CD14-positive monocyte (primary cell): Measurements from ENCODE around the gene MT1B. TPM values are rescaled to one million over a fixed set of nuclear protein-coding genes. Genes with fewer than 3 reads are reported as not detected.

ENCODE experiments used
- DNase-seq, 3 donors: peaks; one replicate each; pipeline ENCODE4 v3.0.0-alpha.2; 2011 to 2022
- H2AFZ ChIP-seq: 2 replicates; pipeline ENCODE4 v1.6.0; 2012; ENCODE audit warnings: mild to moderate bottlenecking, low read depth, low read length, inconsistent platforms; ENCODE audit not compliant: insufficient read depth, poor library complexity, severe bottlenecking
- H3K27ac ChIP-seq, 2 donors: 1 replicate in 1 of 2; 2 replicates in 1 of 2; pipeline ENCODE4 v1.5.1; 2012 to 2013; ENCODE audit warnings: low read length in 2 of 2, control low read depth in 1 of 2, inconsistent platforms in 1 of 2, low read depth in 1 of 2, mild to moderate bottlenecking in 1 of 2
- H3K27me3 ChIP-seq, 2 donors: one replicate each; pipeline versions ENCODE4 v1.6.0 to v1.6.1; 2011 to 2013; ENCODE audit warnings: low read length in 2 of 2; ENCODE audit not compliant: control insufficient read depth in 2 of 2, insufficient read depth in 2 of 2
- H3K36me3 ChIP-seq, 2 donors: replicated peaks in 1 of 2; 1 replicate in 1 of 2; 2 replicates in 1 of 2; pipeline versions ENCODE4 v1.5.1 to v1.6.1; 2012 to 2013; ENCODE audit warnings: low read length in 2 of 2, control low read depth in 1 of 2, inconsistent platforms in 1 of 2, mild to moderate bottlenecking in 1 of 2; ENCODE audit not compliant: insufficient read depth in 2 of 2, control insufficient read depth in 1 of 2
- H3K4me1 ChIP-seq, 2 donors: 1 replicate in 1 of 2; 2 replicates in 1 of 2; pipeline versions ENCODE4 v1.5.1 to v1.6.1; 2012 to 2013; ENCODE audit warnings: low read length in 2 of 2, control low read depth in 1 of 2, inconsistent platforms in 1 of 2, mild to moderate bottlenecking in 1 of 2, moderate library complexity in 1 of 2; ENCODE audit not compliant: insufficient read depth in 2 of 2, control insufficient read depth in 1 of 2
- H3K4me2 ChIP-seq: replicated peaks from 2 replicates; pipeline ENCODE3; 2012; ENCODE audit warnings: low read length, moderate library complexity, mild to moderate bottlenecking; ENCODE audit not compliant: poor library complexity, severe bottlenecking; ENCODE audit errors: extremely low read depth
- H3K4me3 ChIP-seq, 3 experiments: fragments of 200-600 bp in 1 of 3; sonication (generic) in 1 of 3; replicated peaks in 1 of 3; 1 replicate in 2 of 3; 2 replicates in 1 of 3; pipeline ENCODE4 v1.5.1; 2011 to 2013; ENCODE audit warnings: low read length in 3 of 3, mild to moderate bottlenecking in 3 of 3, control low read depth in 2 of 3, low read depth in 2 of 3, inconsistent platforms in 1 of 3, moderate library complexity in 1 of 3
- H3K79me2 ChIP-seq: 2 replicates; pipeline ENCODE4 v1.6.0; 2012; ENCODE audit warnings: mild to moderate bottlenecking, control low read depth, inconsistent platforms, low read length, moderate library complexity; ENCODE audit not compliant: insufficient read depth
- H3K9ac ChIP-seq: 2 replicates; pipeline ENCODE4 v1.6.0; 2017; ENCODE audit warnings: low read length, mild to moderate bottlenecking; ENCODE audit not compliant: insufficient read depth, poor library complexity, severe bottlenecking
- H3K9me3 ChIP-seq, 2 donors: replicated peaks in 1 of 2; 1 replicate in 1 of 2; 2 replicates in 1 of 2; pipeline versions ENCODE4 v1.5.1 to v1.6.1; 2012 to 2013; ENCODE audit warnings: low read length in 2 of 2, control low read depth in 1 of 2; ENCODE audit not compliant: control insufficient read depth in 1 of 2, insufficient read depth in 1 of 2
- H4K20me1 ChIP-seq: 2 replicates; pipeline ENCODE4 v1.6.0; 2012; ENCODE audit warnings: mild to moderate bottlenecking, low read length, control low read depth, moderate library complexity; ENCODE audit not compliant: insufficient read depth
- H3K27ac Mint-ChIP-seq, 7 donors: one replicate each; pipeline ENCODE4 v1.8.0; 2020; ENCODE audit warnings: mild to moderate bottlenecking in 7 of 7, mixed read lengths in 7 of 7, moderate library complexity in 6 of 7, inconsistent platforms in 2 of 7
- H3K27me3 Mint-ChIP-seq, 3 donors: one replicate each; pipeline ENCODE4 v1.8.0; 2021 to 2022; ENCODE audit warnings: low read depth in 3 of 3, mild to moderate bottlenecking in 3 of 3, mixed read lengths in 3 of 3, moderate library complexity in 3 of 3, inconsistent platforms in 1 of 3
- H3K36me3 Mint-ChIP-seq, 2 donors: one replicate each; pipeline ENCODE4 v1.8.0; 2020; ENCODE audit warnings: mixed read lengths in 2 of 2, inconsistent platforms in 1 of 2, mild to moderate bottlenecking in 1 of 2
- H3K4me1 Mint-ChIP-seq: one replicate; pipeline ENCODE4 v1.8.0; 2020; ENCODE audit warnings: mild to moderate bottlenecking, mixed read lengths
- H3K4me3 Mint-ChIP-seq, 2 donors: one replicate each; pipeline ENCODE4 v1.8.0; 2020; ENCODE audit warnings: mild to moderate bottlenecking in 2 of 2, mixed read lengths in 2 of 2, moderate library complexity in 1 of 2
- H3K9me3 Mint-ChIP-seq, 7 donors: one replicate each; pipeline ENCODE4 v1.8.0; 2020 to 2022; ENCODE audit warnings: mixed read lengths in 7 of 7, mild to moderate bottlenecking in 6 of 7, moderate library complexity in 6 of 7, inconsistent platforms in 2 of 7
- WGBS: methylation state at CpG from one replicate; pipeline ENCODE4 v1.1.5; 2013; ENCODE audit warnings: missing lambda C conversion rate; ENCODE audit not compliant: insufficient coverage; 5-methylcytosine and 5-hydroxymethylcytosine counted together
- intact Hi-C, 2 donors: fragments of 100-400 bp; cut with micrococcal nuclease; formaldehyde crosslinking; loops; one replicate each; pipeline versions ENCODE4 v1.15.0 to v1.15.1; 2023
- polyA plus RNA-seq, 3 donors: library from polyadenylated mRNA; depleted of rRNA in 1 of 3; unstranded in 2 of 3; stranded (reverse) in 1 of 3; fragments of 300-500 nt in 2 of 3; fragments of >200 nt in 1 of 3; fragmentation: Illumina TruSeq in 2 of 3; gene quantifications; 1 replicate in 2 of 3; 2 replicates in 1 of 3; pipeline ENCODE4 v1.2.3, GENCODE V29; 2012 to 2021
- TF ChIP-seq, protein P1 (sequence below): fragments of 200-600 bp; IDR thresholded peaks from one replicate; pipeline ENCODE4 v1.8.0; 2022; ENCODE audit warnings: antibody characterized with exemption, mild to moderate bottlenecking

The MT1B gene
- polyA plus RNA-seq, 3 donors, result not detected

DNA sequence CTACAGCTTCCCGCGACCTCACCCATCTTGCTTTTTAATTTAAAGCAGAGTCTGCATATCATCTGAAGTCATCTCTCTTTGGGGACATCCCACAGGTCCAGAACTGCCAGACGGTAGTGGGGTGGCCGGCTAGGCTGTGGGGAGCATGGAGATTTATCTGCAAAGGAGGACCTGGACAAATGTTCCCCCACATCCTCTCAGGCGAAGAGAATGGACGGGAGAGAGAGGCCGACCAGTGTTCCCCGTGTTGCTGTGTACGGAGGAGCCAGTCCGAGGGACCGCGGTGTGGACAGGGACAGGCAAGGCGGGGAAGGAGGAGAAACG lies 19.9 kb upstream of the MT1B start:
- Mint-ChIP-seq H3K4me1 (peaks cover 29% of the 10 kb centered on the region), H3K4me3 (peak overlapping the region; percentile 68 to 94), H3K27me3 (peaks cover 73 to 93% (median 89%) of the 10 kb centered on the region in 3 donors), H3K36me3 (peaks cover 0 to 9% of the 10 kb centered on the region in 2 donors), H3K27ac (no peak overlapping the region), H3K9me3 (peaks cover 0 to 21% (median 8%) of the 10 kb centered on the region in 7 donors)
- intact Hi-C loops, result no loop called here
- TF ChIP-seq, protein P1, sequence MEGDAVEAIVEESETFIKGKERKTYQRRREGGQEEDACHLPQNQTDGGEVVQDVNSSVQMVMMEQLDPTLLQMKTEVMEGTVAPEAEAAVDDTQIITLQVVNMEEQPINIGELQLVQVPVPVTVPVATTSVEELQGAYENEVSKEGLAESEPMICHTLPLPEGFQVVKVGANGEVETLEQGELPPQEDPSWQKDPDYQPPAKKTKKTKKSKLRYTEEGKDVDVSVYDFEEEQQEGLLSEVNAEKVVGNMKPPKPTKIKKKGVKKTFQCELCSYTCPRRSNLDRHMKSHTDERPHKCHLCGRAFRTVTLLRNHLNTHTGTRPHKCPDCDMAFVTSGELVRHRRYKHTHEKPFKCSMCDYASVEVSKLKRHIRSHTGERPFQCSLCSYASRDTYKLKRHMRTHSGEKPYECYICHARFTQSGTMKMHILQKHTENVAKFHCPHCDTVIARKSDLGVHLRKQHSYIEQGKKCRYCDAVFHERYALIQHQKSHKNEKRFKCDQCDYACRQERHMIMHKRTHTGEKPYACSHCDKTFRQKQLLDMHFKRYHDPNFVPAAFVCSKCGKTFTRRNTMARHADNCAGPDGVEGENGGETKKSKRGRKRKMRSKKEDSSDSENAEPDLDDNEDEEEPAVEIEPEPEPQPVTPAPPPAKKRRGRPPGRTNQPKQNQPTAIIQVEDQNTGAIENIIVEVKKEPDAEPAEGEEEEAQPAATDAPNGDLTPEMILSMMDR, result no peak
- Histone ChIP-seq H3K4me1 (peaks cover 8 to 14% of the 10 kb centered on the region in 2 donors), H3K4me3 (peak overlapping the region; percentile 18 to 69 (median 36)), H4K20me1 (no peaks in the 10 kb centered on the region), H3K79me2 (no peaks in the 10 kb centered on the region), H3K9me3 (peaks cover 0 to 46% of the 10 kb centered on the region in 2 donors), H3K9ac (no peak overlapping the region), H2AFZ (peak overlapping the region; percentile 68), H3K36me3 (no peaks in the 10 kb centered on the region), H3K4me2 (peak overlapping the region; percentile 61), H3K27me3 (peaks cover 61 to 84% of the 10 kb centered on the region in 2 donors), H3K27ac (no peak overlapping the region)
- no peak for DNase-seq
- 12% methylated on average over 8 of the region's 14 CpGs for WGBS

DNA sequence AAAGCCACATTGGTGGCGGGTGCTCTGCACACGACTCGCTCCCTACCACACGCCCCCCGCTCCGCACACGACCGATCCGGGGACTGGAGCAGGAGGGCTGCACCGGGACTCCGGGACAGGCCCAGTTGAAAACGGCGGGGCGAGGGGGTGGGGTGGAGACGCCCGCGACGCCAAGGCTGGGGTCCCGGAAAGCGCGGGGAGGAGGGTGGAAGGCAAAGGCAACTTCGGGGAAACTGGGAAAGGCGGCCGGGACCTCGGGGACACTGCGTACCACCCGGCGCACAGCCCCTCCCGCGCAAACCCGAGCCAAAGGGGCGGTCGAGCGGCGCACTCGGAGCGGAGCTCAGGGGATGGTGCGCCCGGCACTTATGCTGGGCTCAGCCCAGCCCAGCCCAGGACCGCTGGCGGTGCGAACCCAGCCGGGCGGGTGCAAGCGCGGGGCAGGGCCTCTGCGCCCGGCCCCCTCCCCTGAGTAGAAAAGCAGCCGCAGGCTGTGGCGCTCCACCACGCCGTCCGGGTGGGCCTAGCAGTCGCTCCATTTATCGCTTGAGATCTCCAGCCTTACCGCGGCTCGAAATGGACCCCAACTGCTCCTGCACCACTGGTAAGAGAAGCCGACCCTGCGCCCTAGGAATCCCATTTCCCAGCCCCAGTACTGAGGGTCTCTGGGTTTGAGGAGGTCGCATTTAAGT lies 19.4 kb upstream of the MT1B start, which contains the start of gene MT1M:
Gene MT1M, plus strand, starts transcription at position 504 of the 692 bp plus-strand sequence. Its CDS starts 73 bp downstream, at position 577.
- Mint-ChIP-seq H3K27me3 (peaks cover 73 to 93% (median 89%) of the 10 kb centered on the region in 3 donors), H3K27ac (peak within 1 kb of the TSS in 1 of 7 donors; percentile 15), H3K4me1 (peaks cover 27% of the 10 kb centered on the region), H3K36me3 (peaks cover 0 to 9% of the 10 kb centered on the region in 2 donors), H3K4me3 (peak within 1 kb of the TSS; percentile 68 to 94), H3K9me3 (peaks cover 0 to 21% (median 8%) of the 10 kb centered on the region in 7 donors)
- Histone ChIP-seq H3K9ac (no peak within 1 kb of the TSS), H3K4me1 (peaks cover 8 to 13% of the 10 kb centered on the region in 2 donors), H3K27me3 (peaks cover 66 to 84% of the 10 kb centered on the region in 2 donors), H3K36me3 (no peaks in the 10 kb centered on the region), H3K79me2 (no peaks in the 10 kb centered on the region), H4K20me1 (no peaks in the 10 kb centered on the region), H3K4me2 (peak within 1 kb of the TSS; percentile 61), H3K4me3 (peak within 1 kb of the TSS; percentile 18 to 69 (median 36)), H3K9me3 (peaks cover 0 to 46% of the 10 kb centered on the region in 2 donors), H3K27ac (no peak within 1 kb of the TSS), H2AFZ (peak within 1 kb of the TSS; percentile 68)
- under 1% methylated on average over 47 of the region's 61 CpGs for WGBS
- TF ChIP-seq, protein P1, result no peak
- DNase-seq, result no peak
- intact Hi-C loops, result no loop called here
